Measurements from ENCODE around the gene PHACTR3.

The PHACTR3 gene

GRCh38 chr20:59778615-59779200 is 174.4 kb downstream of the PHACTR3 start:
- DNase-seq (ENCODE audit: low read depth): no peak

GRCh38 chr20:59779656-59780380 is 175.5 kb downstream of the PHACTR3 start:
- DNase-seq (ENCODE audit: low read depth): no peak

GRCh38 chr20:59780494-59781185 is 176.3 kb downstream of the PHACTR3 start:
- no peak for DNase-seq (ENCODE audit: low read depth)

GRCh38 chr20:59781226-59781625 is 176.9 kb downstream of the PHACTR3 start:
- no peak for DNase-seq (ENCODE audit: low read depth)

- no peak for DNase-seq (ENCODE audit: low read depth)
Observed at GRCh38 chr20:59782986-59783640, 178.8 kb downstream of the PHACTR3 start.

GRCh38 chr20:59783641-59784010 is 179.3 kb downstream of the PHACTR3 start:
- DNase-seq (ENCODE audit: low read depth): no peak

GRCh38 chr20:59784365-59784764 is 180.0 kb downstream of the PHACTR3 start:
- no peak for DNase-seq (ENCODE audit: low read depth)

GRCh38 chr20:59784791-59785668 is 180.7 kb downstream of the PHACTR3 start:
- DNase-seq (ENCODE audit: low read depth): no peak

- DNase-seq (ENCODE audit: low read depth): no peak
Observed at GRCh38 chr20:59785669-59785959, 181.3 kb downstream of the PHACTR3 start.

GRCh38 chr20:59785986-59786795 is 181.9 kb downstream of the PHACTR3 start:
- DNase-seq (ENCODE audit: low read depth): no peak

- no peak for DNase-seq (ENCODE audit: low read depth)
Observed at GRCh38 chr20:59786801-59787537, 182.6 kb downstream of the PHACTR3 start.

GRCh38 chr20:59787538-59787890 is 183.2 kb downstream of the PHACTR3 start:
- DNase-seq (ENCODE audit: low read depth): no peak

- DNase-seq (ENCODE audit: low read depth): no peak
Observed at GRCh38 chr20:59788196-59788735, 183.9 kb downstream of the PHACTR3 start.

- DNase-seq (ENCODE audit: low read depth): no peak
Observed at GRCh38 chr20:59788811-59789397, 184.6 kb downstream of the PHACTR3 start.

- no peak for DNase-seq (ENCODE audit: low read depth)
Observed at GRCh38 chr20:59789686-59790085, 185.3 kb downstream of the PHACTR3 start.

GRCh38 chr20:59790346-59790745 is 186.0 kb downstream of the PHACTR3 start:
- DNase-seq (ENCODE audit: low read depth): no peak

GRCh38 chr20:59792300-59792699 is 188.0 kb downstream of the PHACTR3 start:
- DNase-seq (ENCODE audit: low read depth): no peak

- no peak for DNase-seq (ENCODE audit: low read depth)
Observed at GRCh38 chr20:59794555-59794954, 190.2 kb downstream of the PHACTR3 start.

- no peak for DNase-seq (ENCODE audit: low read depth)
Observed at GRCh38 chr20:59800309-59800708, 196.0 kb downstream of the PHACTR3 start.

- no peak for DNase-seq (ENCODE audit: low read depth)
Observed at GRCh38 chr20:59802018-59802417, 197.7 kb downstream of the PHACTR3 start.
